ENCODE measurements around the gene PHTF1.

- TF ChIP-seq, protein P1, sequence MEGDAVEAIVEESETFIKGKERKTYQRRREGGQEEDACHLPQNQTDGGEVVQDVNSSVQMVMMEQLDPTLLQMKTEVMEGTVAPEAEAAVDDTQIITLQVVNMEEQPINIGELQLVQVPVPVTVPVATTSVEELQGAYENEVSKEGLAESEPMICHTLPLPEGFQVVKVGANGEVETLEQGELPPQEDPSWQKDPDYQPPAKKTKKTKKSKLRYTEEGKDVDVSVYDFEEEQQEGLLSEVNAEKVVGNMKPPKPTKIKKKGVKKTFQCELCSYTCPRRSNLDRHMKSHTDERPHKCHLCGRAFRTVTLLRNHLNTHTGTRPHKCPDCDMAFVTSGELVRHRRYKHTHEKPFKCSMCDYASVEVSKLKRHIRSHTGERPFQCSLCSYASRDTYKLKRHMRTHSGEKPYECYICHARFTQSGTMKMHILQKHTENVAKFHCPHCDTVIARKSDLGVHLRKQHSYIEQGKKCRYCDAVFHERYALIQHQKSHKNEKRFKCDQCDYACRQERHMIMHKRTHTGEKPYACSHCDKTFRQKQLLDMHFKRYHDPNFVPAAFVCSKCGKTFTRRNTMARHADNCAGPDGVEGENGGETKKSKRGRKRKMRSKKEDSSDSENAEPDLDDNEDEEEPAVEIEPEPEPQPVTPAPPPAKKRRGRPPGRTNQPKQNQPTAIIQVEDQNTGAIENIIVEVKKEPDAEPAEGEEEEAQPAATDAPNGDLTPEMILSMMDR (conservative IDR thresholded peaks at IDR 0.05 in 1 of 2, IDR thresholded peaks at IDR 0.05 in 1 of 2; ENCODE audit: extremely low read depth in 1 of 2, insufficient read depth in 1 of 2, low read depth in 1 of 2, low read length in 2 of 2), result no peak
- no peak for TF ChIP-seq EZH2 (IDR thresholded peaks at IDR 0.05; ENCODE audit: borderline replicate concordance, low read length)
Measured at GRCh38 chr1:113659556-113659955, 99.7 kb downstream of the PHTF1 start.

Measured in mammary epithelial cell (primary cell).